HFFc6 (cell line): ENCODE data around the gene HSDL1. TPM values are rescaled to one million over a fixed set of nuclear protein-coding genes. Genes with fewer than 3 reads are reported as not detected.

Source experiments
- DNase-seq: peaks from one replicate; pipeline ENCODE4 v3.0.0-alpha.2; 2018
- H3K27ac Mint-ChIP-seq: 2 replicates; pipeline ENCODE4 v1.8.0; 2020; ENCODE audit warnings: mild to moderate bottlenecking, mixed read lengths
- H3K27me3 Mint-ChIP-seq: 2 replicates; pipeline ENCODE4 v1.8.0; 2021; ENCODE audit warnings: mild to moderate bottlenecking, moderate library complexity, mixed read lengths; ENCODE audit not compliant: insufficient read depth
- H3K36me3 Mint-ChIP-seq: 2 replicates; pipeline ENCODE4 v1.8.0; 2021; ENCODE audit warnings: low read depth, mixed read lengths
- H3K4me1 Mint-ChIP-seq: 2 replicates; pipeline ENCODE4 v1.8.0; 2020; ENCODE audit warnings: low read depth, mixed read lengths
- H3K4me3 Mint-ChIP-seq: 2 replicates; pipeline ENCODE4 v1.8.0; 2020; ENCODE audit warnings: mild to moderate bottlenecking, moderate library complexity, mixed read lengths
- H3K9me3 Mint-ChIP-seq: 2 replicates; pipeline ENCODE4 v1.8.0; 2020; ENCODE audit warnings: mild to moderate bottlenecking, mixed read lengths
- total RNA-seq, 6 experiments: library from RNA; stranded (reverse); fragmentation: NEBNext Ultra II Directional; extraction: Animal tissue kit (Norgen Biotek cat#: 25700); gene quantifications; 2 replicates in 1 of 6; 3 replicates in 5 of 6; pipeline ENCODE4 v1.2.3, GENCODE V29; 2021
- TF ChIP-seq, protein P1 (sequence below): fragments of 200-600 bp; sonication (generic); IDR thresholded peaks from 2 replicates; pipeline ENCODE4 v1.5.0; 2021; ENCODE audit warnings: antibody characterized with exemption, mild to moderate bottlenecking

The HSDL1 gene
- total RNA-seq, 6 experiments from 2014 or later: 14.8 to 18.8 (median 17.2) TPM

DNA sequence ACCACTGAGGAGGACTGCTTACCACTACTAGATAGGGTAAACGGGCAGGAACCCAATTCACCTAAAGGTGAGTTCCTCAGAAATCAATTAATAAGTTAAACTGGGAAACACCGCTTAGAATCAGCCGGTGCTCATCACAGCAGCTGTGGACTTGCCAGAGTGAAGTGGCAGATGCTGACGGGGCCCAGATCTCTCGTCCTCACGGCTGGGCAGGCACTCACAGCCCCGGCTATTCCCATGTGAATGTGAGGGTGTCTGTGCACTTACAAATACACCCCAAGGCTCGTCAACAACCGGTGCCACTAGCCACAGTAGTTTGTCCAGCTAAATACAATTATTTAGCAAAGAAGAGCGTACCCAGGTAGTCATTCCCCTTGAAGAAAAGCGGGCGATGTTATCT is 58.0 kb downstream of the HSDL1 start:
- Mint-ChIP-seq H3K27me3 (no peaks in the 10 kb centered on the region), H3K36me3 (peaks cover 21% of the 10 kb centered on the region; the same call in 1 of the 2 replicates), H3K27ac (no peak overlapping the region), H3K4me3 (no peak overlapping the region), H3K9me3 (no peaks in the 10 kb centered on the region), H3K4me1 (no peaks in the 10 kb centered on the region)
- no peak for DNase-seq
- TF ChIP-seq, protein P1, sequence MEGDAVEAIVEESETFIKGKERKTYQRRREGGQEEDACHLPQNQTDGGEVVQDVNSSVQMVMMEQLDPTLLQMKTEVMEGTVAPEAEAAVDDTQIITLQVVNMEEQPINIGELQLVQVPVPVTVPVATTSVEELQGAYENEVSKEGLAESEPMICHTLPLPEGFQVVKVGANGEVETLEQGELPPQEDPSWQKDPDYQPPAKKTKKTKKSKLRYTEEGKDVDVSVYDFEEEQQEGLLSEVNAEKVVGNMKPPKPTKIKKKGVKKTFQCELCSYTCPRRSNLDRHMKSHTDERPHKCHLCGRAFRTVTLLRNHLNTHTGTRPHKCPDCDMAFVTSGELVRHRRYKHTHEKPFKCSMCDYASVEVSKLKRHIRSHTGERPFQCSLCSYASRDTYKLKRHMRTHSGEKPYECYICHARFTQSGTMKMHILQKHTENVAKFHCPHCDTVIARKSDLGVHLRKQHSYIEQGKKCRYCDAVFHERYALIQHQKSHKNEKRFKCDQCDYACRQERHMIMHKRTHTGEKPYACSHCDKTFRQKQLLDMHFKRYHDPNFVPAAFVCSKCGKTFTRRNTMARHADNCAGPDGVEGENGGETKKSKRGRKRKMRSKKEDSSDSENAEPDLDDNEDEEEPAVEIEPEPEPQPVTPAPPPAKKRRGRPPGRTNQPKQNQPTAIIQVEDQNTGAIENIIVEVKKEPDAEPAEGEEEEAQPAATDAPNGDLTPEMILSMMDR: no peak

DNA sequence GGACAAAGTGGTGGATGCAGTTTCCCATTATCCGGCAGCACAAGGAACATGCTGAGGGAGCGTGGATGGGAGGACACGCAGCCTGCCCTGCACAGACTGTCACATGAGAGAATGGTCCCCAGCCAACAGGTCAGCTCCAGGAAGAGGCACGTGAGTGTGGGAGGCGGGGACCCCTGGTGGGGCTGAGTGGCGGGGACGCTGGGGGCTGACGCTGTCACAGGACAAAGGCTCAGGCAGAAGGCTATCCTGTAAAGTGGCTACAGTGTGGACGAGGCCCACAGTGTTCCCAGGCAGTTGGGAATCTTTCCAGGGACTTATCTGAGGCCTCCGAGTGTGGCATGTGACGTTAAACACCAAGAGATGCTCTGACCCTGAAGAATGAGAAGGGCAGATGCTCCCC is 58.6 kb downstream of the HSDL1 start:
- Mint-ChIP-seq H3K27ac (no peak overlapping the region), H3K36me3 (peaks cover 16% of the 10 kb centered on the region; the same call in 1 of the 2 replicates), H3K9me3 (no peaks in the 10 kb centered on the region), H3K27me3 (no peaks in the 10 kb centered on the region), H3K4me1 (no peaks in the 10 kb centered on the region), H3K4me3 (no peak overlapping the region)
- no peak for DNase-seq
- TF ChIP-seq, protein P1: no peak

DNA sequence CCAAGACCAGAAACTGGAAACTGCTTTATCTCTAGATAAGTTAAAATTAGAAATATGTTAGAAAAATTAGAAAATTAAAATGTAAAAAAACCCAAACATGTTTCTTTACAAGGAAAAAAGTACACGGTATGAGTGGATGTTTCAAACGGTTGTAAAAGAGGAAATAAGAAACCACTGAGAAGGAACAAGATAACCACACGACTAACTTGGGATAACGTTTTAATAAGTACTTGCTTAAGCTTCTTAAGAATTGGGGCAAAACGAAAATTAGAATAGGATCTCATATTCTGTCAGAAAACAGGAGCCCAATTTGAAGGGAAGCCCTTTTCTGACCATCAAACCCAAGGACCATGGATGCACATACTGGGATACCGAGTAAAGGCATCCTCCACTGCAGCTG is 59.2 kb downstream of the HSDL1 start:
- TF ChIP-seq, protein P1: no peak
- H3K27me3 Mint-ChIP-seq: no peaks in the 10 kb centered on the region
- no peak for DNase-seq
- H3K4me3 Mint-ChIP-seq: no peak overlapping the region
- H3K4me1 Mint-ChIP-seq: no peaks in the 10 kb centered on the region
- no peaks in the 10 kb centered on the region for H3K9me3 Mint-ChIP-seq
- peaks cover 15% of the 10 kb centered on the region; the same call in 1 of the 2 replicates for H3K36me3 Mint-ChIP-seq
- no peak overlapping the region for H3K27ac Mint-ChIP-seq

DNA sequence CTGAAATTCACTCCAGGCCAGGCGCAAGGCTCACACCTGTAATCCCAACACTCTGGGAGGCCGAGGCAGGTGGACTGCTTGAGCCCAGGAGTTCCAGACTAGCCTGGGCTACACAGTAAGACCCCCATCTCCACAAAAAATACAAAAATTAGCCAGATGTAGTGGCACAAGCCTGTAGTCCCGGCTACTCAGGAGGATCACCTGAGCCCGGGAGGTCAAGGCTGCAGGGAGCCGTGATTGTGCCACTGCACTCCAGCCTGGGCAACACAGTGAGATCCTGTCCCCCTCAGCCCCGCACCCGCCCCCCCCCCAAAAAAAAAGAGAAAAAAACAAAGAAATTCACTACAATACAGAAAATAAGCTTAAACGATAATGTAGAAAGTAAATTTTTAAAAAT is 59.7 kb downstream of the HSDL1 start:
- H3K4me3 Mint-ChIP-seq: no peak overlapping the region

DNA sequence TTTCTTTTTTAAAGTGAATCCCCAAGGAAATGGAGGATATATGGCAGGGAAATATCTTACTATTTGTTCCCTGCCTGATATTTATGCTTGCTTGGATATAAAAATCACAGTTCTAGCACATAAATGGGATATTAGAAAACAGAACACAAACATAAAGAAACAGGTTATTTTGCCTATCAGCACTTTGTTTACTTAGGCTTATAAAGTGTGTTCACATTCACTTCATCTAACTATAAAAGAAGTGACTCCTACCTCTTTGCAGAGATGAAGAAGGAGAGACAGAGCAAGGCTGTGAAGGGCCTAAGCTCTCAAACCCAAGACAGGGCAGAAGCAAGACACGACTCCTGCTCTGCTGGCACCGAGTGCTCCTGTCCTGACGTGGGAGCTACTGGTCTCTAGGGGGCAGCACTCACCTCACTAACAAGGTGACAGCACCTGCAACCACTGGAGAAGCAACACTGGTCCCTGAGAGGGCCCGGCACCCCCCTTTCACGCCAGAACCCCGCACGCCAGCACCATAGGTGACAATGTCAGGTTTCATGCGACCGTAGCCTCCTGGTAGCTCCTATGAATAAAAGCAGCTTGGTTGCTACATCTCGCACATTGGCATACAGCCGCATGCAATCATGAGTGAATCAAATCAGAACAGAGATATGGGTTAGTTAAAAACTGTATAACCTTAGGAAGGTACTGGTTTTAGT is 60.3 kb downstream of the HSDL1 start:
- Mint-ChIP-seq H3K36me3 (peaks cover 15% of the 10 kb centered on the region; the same call in 1 of the 2 replicates), H3K4me3 (no peak overlapping the region), H3K9me3 (no peaks in the 10 kb centered on the region), H3K27ac (no peak overlapping the region), H3K27me3 (no peaks in the 10 kb centered on the region), H3K4me1 (no peaks in the 10 kb centered on the region)
- TF ChIP-seq, protein P1: peak; percentile 86
- peak; percentile 39 for DNase-seq

More for the DNA sequence above, 59.7 kb downstream of the HSDL1 start:
- H3K27ac Mint-ChIP-seq: no peak overlapping the region
- H3K36me3 Mint-ChIP-seq: peaks cover 15% of the 10 kb centered on the region; the same call in 1 of the 2 replicates
- H3K4me1 Mint-ChIP-seq: no peaks in the 10 kb centered on the region
- TF ChIP-seq, protein P1: no peak
- no peak for DNase-seq
- H3K27me3 Mint-ChIP-seq: no peaks in the 10 kb centered on the region
- no peaks in the 10 kb centered on the region for H3K9me3 Mint-ChIP-seq
